Measurements from ENCODE around the gene CCRL2.

DNA sequence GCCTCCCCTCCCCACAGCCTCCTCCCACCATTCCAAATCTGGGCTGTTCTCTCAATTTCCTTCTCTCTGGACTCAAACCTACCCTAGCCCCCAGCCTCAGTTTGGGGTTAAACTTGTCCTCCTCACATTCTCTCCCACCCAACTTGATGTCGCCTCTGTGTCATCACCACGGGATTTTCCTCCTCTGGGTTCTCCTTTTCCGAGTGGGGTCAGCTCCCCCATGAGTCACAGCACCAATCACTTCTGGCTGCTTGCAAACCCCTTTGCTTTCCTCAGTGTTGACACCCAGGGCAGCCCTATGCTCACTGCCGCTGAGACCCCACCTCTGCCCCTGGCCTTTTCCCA is 644 bp upstream of the CCRL2 start:
- TF ChIP-seq CTCF (IDR thresholded peaks at IDR 0.05; ENCODE audit: low read length) (no peak), EZH2 (optimal IDR thresholded peaks at IDR 0.05; ENCODE audit: low read depth, low read length) (no peak)
